Measurements from ENCODE around the gene CEP170B.

DNA sequence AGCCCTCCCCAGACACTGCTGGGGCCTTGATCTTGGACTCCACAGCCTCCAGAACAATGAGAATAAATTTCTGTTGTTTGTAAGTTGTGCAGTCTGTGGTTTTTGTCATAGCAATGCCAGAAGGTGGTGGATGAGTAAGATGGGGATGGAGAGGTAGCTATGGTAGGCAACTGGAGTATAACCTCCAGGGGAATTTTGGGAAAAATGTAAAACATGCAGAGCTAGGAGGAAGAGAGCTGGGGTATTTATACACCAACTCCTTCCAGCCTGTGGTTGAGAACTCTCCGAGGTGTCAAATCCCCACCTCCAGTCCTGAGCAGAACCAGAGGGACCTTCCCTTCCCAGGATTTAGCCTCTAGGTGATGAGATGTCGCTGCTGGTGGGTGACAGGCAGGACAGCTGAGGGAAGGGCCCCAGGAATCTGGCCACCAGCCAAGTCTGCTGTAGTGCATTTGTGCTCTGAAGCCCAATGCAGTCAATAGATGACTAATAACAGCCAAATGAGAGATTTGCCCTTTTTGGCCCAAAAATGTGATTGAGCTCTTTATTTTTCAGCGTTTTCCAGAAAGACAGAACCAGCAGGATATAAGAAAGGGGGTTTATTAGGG lies 19.1 kb upstream of the CEP170B start:
- TF ChIP-seq, protein P1, sequence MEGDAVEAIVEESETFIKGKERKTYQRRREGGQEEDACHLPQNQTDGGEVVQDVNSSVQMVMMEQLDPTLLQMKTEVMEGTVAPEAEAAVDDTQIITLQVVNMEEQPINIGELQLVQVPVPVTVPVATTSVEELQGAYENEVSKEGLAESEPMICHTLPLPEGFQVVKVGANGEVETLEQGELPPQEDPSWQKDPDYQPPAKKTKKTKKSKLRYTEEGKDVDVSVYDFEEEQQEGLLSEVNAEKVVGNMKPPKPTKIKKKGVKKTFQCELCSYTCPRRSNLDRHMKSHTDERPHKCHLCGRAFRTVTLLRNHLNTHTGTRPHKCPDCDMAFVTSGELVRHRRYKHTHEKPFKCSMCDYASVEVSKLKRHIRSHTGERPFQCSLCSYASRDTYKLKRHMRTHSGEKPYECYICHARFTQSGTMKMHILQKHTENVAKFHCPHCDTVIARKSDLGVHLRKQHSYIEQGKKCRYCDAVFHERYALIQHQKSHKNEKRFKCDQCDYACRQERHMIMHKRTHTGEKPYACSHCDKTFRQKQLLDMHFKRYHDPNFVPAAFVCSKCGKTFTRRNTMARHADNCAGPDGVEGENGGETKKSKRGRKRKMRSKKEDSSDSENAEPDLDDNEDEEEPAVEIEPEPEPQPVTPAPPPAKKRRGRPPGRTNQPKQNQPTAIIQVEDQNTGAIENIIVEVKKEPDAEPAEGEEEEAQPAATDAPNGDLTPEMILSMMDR (IDR thresholded peaks at IDR 0.05), result no peak
- TF ChIP-seq POLR2AphosphoS5 (IDR thresholded peaks at IDR 0.05), result no peak
- TF ChIP-seq POLR2A (IDR thresholded peaks at IDR 0.05), result no peak
